HepG2 (cell line): Measurements from ENCODE around the gene KPNA4. TPM values are rescaled to one million over a fixed set of nuclear protein-coding genes. Genes with fewer than 3 reads are reported as not detected.

ENCODE experiments used
- DNMT3B ChIP-seq: conservative IDR thresholded peaks from 2 replicates; pipeline ENCODE4 v1.6.1; 2016; ENCODE audit warnings: missing biosample characterization, control low read depth
- EEA1 ChIP-seq: sonication (generic); formaldehyde crosslinking; IDR thresholded peaks from 2 replicates; pipeline ENCODE4 v1.5.1; 2020; ENCODE audit warnings: mild to moderate bottlenecking, missing genetic modification reagents, borderline replicate concordance
- GABPB1 ChIP-seq: IDR thresholded peaks from 2 replicates; pipeline ENCODE4 v1.6.1; 2016; ENCODE audit warnings: mild to moderate bottlenecking, missing genetic modification reagents, moderate library complexity, missing compliant biosample characterization
- HNRNPL ChIP-seq: fragments of 200-400 bp; formaldehyde crosslinking; IDR thresholded peaks from 2 replicates; pipeline ENCODE4 v1.6.1; 2017; ENCODE audit warnings: mild to moderate bottlenecking, low read depth, low read length
- TSC22D2 ChIP-seq: sonication (generic); formaldehyde crosslinking; IDR thresholded peaks from 2 replicates; pipeline ENCODE4 v1.5.1; 2020; ENCODE audit warnings: missing genetic modification reagents, mild to moderate bottlenecking, borderline replicate concordance
- ZNF563 ChIP-seq: sonication (generic); formaldehyde crosslinking; IDR thresholded peaks from 2 replicates; pipeline ENCODE4 v1.8.0; 2022; ENCODE audit warnings: mild to moderate bottlenecking, moderate library complexity, missing genetic modification reagents
- polyA plus RNA-seq, 8 experiments: library from polyadenylated mRNA; depleted of rRNA in 3 of 8; stranded (reverse) in 7 of 8; unstranded in 1 of 8; fragments of >200 nt; fragmentation: Illumina TruSeq in 4 of 8; extraction: Trizol in 4 of 8; gene quantifications; 2 replicates each; pipeline versions ENCODE4 v1.2.1 to v1.2.3, GENCODE V29; 2011 to 2016; ENCODE audit warnings: low read depth in 4 of 8, missing spikeins in 1 of 8, mixed read lengths in 1 of 8; ENCODE audit not compliant: insufficient read depth in 1 of 8
- total RNA-seq, 5 experiments: library from RNA; depleted of rRNA; stranded (reverse); fragments of >200 nt; fragmentation: Illumina TruSeq; extraction: Trizol; gene quantifications; 2 replicates each; pipeline ENCODE4 v1.2.3, GENCODE V29; 2016; ENCODE audit warnings: low read depth in 1 of 5
- TF ChIP-seq, protein P1 (sequence below): sonication (generic); formaldehyde crosslinking; conservative IDR thresholded peaks from 2 replicates; pipeline ENCODE4 v1.4.0; 2020; ENCODE audit warnings: mild to moderate bottlenecking, missing genetic modification reagents, moderate library complexity
- TF ChIP-seq, protein P2 (sequence below): sonication (generic); formaldehyde crosslinking; conservative IDR thresholded peaks from 2 replicates; pipeline ENCODE4 v1.5.0; 2020; ENCODE audit warnings: missing genetic modification reagents
- TF ChIP-seq, protein P3 (sequence below): sonication (generic); formaldehyde crosslinking; IDR thresholded peaks from 2 replicates; pipeline ENCODE4 v1.4.0; 2020; ENCODE audit warnings: missing genetic modification reagents
- TF ChIP-seq, protein P4 (sequence below): sonication (generic); formaldehyde crosslinking; IDR thresholded peaks from 2 replicates; pipeline ENCODE4 v1.4.0; 2020; ENCODE audit warnings: missing genetic modification reagents
- TF ChIP-seq, protein P5 (sequence below): IDR thresholded peaks from 2 replicates; pipeline ENCODE4 v1.6.1; 2012; ENCODE audit warnings: low read depth, low read length, improper control_type of control experiment
- TF ChIP-seq, protein P6 (sequence below): sonication (generic); formaldehyde crosslinking; IDR thresholded peaks from 2 replicates; pipeline ENCODE4 v1.4.0; 2020; ENCODE audit warnings: missing genetic modification reagents; ENCODE audit errors: not compliant biosample characterization

Gene KPNA4
- total and polyA plus RNA-seq, 2 of the 13 experiments (the other 11 are each of a cell fraction or from before 2014, with no cell fraction given), result 9.9 to 27.9 TPM

DNA sequence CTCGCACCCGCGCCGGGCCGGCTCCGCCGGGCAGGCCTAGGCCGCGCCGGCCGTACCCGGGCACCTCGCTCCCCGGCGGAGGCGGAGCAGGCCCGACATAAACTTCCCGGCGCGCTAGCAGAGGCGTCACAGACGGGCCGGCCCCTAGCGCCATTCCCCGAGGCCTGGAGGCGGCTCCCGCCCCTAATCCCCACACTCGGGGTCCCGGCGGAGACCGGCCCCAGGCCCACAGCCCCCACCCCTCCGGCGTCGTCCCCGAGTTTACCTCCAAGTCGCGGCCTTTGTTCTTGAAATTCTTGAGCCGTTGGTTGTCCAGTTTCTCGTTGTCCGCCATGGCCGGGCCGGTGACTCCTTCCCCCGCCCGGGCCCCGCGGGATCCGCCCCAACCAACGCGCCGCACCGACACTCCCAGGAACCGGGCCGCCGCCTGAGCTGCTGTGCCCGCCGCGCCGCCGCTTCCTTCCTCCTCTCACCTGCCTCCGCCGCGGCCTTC, 376 bp downstream of the KPNA4 start (continued):
- TF ChIP-seq, protein P1, sequence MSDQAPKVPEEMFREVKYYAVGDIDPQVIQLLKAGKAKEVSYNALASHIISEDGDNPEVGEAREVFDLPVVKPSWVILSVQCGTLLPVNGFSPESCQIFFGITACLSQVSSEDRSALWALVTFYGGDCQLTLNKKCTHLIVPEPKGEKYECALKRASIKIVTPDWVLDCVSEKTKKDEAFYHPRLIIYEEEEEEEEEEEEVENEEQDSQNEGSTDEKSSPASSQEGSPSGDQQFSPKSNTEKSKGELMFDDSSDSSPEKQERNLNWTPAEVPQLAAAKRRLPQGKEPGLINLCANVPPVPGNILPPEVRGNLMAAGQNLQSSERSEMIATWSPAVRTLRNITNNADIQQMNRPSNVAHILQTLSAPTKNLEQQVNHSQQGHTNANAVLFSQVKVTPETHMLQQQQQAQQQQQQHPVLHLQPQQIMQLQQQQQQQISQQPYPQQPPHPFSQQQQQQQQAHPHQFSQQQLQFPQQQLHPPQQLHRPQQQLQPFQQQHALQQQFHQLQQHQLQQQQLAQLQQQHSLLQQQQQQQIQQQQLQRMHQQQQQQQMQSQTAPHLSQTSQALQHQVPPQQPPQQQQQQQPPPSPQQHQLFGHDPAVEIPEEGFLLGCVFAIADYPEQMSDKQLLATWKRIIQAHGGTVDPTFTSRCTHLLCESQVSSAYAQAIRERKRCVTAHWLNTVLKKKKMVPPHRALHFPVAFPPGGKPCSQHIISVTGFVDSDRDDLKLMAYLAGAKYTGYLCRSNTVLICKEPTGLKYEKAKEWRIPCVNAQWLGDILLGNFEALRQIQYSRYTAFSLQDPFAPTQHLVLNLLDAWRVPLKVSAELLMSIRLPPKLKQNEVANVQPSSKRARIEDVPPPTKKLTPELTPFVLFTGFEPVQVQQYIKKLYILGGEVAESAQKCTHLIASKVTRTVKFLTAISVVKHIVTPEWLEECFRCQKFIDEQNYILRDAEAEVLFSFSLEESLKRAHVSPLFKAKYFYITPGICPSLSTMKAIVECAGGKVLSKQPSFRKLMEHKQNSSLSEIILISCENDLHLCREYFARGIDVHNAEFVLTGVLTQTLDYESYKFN, result no peak
- TF ChIP-seq, protein P2, sequence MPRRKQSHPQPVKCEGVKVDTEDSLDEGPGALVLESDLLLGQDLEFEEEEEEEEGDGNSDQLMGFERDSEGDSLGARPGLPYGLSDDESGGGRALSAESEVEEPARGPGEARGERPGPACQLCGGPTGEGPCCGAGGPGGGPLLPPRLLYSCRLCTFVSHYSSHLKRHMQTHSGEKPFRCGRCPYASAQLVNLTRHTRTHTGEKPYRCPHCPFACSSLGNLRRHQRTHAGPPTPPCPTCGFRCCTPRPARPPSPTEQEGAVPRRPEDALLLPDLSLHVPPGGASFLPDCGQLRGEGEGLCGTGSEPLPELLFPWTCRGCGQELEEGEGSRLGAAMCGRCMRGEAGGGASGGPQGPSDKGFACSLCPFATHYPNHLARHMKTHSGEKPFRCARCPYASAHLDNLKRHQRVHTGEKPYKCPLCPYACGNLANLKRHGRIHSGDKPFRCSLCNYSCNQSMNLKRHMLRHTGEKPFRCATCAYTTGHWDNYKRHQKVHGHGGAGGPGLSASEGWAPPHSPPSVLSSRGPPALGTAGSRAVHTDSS, result no peak
- TF ChIP-seq HNRNPL (0 out of 2 replicates have a peak, but pooled peaks have one; percentile 5), ZNF563 (peak; percentile 1; the same call in 1 of the 2 replicates), TSC22D2 (CRISPR knock-in tag) (no peak), GABPB1 (CRISPR knock-in tag) (no peak), DNMT3B (CRISPR knock-in tag) (no peak), EEA1 (CRISPR knock-in tag) (0 out of 2 replicates have a peak, but pooled peaks have one; percentile 24)
- TF ChIP-seq, protein P3, sequence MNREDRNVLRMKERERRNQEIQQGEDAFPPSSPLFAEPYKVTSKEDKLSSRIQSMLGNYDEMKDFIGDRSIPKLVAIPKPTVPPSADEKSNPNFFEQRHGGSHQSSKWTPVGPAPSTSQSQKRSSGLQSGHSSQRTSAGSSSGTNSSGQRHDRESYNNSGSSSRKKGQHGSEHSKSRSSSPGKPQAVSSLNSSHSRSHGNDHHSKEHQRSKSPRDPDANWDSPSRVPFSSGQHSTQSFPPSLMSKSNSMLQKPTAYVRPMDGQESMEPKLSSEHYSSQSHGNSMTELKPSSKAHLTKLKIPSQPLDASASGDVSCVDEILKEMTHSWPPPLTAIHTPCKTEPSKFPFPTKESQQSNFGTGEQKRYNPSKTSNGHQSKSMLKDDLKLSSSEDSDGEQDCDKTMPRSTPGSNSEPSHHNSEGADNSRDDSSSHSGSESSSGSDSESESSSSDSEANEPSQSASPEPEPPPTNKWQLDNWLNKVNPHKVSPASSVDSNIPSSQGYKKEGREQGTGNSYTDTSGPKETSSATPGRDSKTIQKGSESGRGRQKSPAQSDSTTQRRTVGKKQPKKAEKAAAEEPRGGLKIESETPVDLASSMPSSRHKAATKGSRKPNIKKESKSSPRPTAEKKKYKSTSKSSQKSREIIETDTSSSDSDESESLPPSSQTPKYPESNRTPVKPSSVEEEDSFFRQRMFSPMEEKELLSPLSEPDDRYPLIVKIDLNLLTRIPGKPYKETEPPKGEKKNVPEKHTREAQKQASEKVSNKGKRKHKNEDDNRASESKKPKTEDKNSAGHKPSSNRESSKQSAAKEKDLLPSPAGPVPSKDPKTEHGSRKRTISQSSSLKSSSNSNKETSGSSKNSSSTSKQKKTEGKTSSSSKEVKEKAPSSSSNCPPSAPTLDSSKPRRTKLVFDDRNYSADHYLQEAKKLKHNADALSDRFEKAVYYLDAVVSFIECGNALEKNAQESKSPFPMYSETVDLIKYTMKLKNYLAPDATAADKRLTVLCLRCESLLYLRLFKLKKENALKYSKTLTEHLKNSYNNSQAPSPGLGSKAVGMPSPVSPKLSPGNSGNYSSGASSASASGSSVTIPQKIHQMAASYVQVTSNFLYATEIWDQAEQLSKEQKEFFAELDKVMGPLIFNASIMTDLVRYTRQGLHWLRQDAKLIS (CRISPR knock-in tag), result no peak
- TF ChIP-seq, protein P4, sequence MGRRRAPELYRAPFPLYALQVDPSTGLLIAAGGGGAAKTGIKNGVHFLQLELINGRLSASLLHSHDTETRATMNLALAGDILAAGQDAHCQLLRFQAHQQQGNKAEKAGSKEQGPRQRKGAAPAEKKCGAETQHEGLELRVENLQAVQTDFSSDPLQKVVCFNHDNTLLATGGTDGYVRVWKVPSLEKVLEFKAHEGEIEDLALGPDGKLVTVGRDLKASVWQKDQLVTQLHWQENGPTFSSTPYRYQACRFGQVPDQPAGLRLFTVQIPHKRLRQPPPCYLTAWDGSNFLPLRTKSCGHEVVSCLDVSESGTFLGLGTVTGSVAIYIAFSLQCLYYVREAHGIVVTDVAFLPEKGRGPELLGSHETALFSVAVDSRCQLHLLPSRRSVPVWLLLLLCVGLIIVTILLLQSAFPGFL (CRISPR knock-in tag), result no peak
- TF ChIP-seq, protein P5, sequence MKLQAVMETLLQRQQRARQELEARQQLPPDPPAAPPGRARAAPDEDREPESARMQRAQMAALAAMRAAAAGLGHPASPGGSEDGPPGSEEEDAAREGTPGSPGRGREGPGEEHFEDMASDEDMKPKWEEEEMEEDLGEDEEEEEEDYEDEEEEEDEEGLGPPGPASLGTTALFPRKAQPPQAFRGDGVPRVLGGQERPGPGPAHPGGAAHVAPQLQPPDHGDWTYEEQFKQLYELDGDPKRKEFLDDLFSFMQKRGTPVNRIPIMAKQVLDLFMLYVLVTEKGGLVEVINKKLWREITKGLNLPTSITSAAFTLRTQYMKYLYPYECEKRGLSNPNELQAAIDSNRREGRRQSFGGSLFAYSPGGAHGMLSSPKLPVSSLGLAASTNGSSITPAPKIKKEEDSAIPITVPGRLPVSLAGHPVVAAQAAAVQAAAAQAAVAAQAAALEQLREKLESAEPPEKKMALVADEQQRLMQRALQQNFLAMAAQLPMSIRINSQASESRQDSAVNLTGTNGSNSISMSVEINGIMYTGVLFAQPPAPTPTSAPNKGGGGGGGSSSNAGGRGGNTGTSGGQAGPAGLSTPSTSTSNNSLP, result no peak
- TF ChIP-seq, protein P6, sequence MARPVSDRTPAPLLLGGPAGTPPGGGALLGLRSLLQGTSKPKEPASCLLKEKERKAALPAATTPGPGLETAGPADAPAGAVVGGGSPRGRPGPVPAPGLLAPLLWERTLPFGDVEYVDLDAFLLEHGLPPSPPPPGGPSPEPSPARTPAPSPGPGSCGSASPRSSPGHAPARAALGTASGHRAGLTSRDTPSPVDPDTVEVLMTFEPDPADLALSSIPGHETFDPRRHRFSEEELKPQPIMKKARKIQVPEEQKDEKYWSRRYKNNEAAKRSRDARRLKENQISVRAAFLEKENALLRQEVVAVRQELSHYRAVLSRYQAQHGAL, result no peak
